ENCODE data around the gene RERE.
"Not testable (repeated sequence)": the region's sequence is repeated elsewhere in the genome, so short reads cannot be mapped to it uniquely, and the experiment has no call there.

RERE gene

DNA sequence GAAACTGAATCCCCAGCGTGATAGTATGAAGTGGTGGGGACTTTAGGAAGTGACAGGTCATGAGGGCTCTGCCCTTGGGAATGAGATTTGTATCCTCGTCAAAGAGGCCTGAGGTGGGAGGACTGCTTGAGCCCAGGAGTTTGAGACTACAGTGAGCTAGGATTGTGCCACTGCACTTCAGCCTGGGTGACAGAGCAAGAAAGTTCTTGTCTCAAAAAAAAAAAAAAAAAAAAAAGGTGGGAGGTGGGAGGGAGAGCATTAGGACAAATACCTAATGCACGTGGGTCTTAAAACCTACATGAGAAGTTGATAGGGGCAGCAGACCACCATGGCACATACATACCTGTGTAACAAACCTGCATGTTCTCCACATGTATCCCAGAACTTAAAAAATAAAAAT lies 24.0 kb upstream of the RERE start:
- no peak for FAIRE-seq

DNA sequence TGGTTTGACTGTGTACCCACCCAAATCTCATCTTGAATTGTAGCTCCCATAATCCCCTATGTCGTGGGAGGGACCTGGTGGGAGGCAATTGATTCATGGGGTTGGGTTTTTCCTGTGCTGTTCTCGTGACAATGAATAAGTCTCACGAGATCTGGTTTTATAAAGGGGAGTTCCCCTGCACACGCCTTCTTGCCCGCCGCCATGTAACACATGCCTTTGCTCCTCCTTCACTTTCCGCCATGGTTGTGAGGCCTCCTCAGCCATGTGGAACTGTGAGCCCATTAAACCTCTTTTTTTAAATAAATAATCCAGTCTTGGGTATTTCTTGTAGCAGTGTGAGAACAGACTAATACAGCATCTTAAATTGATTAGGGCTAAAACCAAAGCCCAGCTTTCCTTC lies 22.6 kb upstream of the RERE start:
- no peak for FAIRE-seq

DNA sequence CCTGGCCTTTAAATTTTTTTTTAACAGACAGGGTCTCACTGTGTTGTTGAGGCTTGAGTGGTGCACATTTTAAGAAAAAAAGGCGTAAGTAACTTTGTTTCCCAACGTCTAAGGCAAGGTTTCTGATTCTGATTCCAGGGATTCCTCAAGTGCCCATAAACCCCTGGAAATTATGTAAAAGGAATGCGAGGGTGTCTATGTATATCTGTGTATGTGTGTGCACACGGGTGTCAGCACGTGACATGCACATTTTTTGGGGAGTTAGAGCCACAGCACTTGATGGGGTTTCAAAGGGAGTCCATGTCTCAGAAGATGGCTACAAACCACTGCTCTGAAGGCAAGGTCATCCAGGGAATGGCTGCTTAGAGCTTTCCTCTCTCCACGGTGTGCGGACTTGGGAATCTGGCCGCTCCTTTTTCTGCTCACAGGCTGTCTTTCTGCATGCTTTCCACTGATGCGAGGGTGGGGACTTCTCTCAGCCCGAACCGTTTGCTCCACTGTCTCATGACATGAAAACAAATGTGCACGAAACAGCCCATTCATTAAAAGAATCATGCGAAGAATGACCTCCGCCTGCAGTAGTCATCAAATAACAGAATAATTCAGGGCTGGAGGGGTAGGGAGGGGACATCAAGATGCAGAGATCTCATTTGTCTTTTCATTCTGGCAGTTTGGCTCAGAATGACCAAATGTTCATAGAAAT lies 18.7 kb upstream of the RERE start:
- FAIRE-seq: no peak

DNA sequence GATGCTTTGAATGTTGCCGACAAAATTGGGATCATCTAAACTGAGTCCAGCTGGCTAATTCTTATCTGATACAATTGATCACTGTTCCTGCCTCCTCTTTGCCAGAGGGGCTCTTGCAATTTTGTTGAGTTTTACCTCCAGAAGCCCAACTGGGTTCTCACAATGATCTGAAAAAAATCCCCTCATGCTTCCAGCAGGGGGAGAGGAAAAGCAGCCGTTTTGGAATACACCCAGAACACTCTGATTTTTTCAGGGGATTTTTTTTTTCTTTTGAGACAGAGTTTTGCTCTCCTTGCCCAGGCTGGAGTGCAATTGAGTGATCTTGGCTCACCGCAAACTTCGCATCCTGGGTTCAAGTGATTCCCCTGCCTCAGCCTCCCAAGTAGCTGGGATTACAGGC lies 13.9 kb upstream of the RERE start:
- FAIRE-seq: no peak

DNA sequence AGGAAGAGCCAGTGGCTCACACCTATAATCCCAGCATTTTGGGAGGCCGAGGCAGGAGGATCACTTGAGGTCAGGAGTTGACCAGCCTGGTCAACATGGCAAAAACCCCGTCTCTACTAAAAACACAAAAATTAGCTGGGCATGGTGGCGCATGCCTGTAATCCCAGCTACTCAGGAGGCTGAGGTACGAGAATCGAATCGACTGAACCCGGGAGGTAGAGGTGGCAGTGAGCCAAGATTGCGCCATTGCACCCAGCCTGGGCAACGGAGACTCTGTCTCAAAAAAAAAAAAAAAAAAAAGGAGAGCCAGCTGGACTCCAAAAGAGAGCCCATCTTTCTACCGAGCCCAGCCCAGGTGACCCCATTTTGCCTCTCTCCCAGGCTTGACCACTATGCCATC lies 13.3 kb upstream of the RERE start:
- FAIRE-seq: not testable (repeated sequence)

DNA sequence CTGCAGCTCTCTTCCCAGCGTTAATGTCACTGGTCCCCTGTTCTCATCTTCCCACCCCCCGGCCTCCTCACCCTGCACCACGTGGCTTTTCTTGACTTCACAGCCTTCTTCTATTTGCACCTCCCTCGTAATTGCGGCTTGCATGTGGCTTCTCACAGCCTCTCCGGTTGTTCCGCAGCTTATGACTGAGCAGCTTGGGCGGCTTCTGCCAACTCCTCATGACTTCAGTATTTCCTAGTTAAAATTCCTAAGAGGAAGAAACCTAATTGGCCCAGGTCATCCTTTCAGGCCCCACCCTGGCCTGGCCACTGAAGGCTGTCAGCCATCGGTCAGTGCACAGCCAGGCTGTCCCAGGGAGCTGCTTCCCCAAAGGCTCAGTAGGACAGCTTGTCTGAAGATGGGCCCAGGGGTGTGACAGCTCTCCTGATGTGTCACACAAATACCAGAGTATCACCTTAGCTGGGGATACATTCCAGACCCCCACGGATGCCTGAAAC lies 8.6 kb upstream of the RERE start:
- no peak for FAIRE-seq

DNA sequence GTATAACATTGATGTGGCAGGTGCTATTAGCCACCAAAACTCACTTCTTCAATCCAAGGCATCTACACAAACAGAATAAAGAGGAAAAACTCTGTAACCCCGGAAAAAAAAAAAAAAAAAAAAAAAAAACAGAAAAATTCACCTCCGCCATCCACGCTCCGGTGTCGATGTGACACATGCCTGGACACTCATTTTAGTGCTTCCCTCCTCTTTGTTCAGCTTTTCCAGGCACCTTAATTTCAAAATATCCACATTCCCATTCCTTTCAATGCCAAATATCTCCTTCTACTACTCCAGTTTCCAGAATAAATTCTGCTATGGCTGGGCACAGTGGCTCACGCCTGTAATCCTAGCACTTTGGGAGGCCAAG lies 5.8 kb upstream of the RERE start:
- FAIRE-seq: no peak

DNA sequence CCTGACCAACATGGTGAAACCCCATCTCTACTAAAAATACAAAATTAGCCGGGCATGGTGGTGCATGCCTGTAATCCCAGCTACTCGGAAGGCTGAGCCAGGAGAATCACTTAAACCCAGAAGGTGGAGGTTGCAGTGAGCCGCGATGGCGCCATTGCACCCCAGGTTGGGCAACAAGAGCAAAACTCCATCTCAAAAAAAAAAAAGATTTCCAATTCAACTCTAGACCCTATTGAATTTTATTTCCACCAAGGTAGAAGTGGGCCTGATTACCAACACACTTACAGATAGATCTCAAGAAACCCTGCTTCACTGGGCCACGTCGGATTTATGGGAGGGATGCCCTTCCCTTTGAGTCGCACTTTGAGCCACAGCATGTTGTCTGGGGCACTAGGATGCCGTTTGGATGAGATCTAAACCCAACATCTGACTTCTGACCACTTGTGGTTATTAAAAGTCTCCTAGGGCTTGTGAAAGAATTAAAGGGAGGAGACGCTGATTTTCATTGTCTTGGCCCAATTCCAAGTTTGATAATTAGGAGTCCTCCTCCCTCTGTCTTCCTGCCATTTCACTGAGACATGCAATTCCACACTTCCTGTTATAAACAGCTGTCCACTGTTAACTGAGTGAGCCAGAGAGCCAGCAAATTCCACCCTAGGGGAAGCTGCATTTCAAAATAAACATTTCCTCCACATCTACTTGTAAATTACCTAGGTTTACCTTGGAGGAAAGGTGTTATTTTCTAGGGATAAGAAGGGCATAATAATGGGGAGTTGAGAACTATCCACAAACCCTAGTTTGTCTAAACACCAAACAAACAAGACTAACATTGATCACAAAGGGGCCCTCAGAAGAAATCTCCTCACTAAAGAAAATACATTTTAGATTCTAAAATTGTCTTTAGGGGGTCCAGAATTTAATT lies 5.2 kb upstream of the RERE start:
- FAIRE-seq: peak; percentile 83

DNA sequence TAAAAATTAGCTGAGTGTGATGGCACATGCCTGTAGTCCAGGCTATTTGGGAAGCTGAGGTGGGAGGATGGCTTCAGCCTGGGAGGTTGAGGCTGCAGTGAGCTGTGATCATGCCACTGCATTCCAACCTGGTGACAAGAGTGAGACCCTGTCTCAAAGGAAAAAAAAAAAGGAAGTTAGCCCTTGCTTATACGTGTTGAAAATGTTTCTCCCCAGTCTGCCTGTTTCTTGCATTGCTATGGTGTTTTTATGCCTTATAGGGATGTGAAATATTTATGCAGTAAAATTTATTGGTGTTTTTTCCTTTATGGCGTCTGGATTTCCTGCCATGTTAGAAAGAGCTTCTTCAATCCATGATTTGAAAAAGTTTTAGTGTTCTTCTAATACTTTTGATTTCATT lies 3.6 kb upstream of the RERE start:
- no peak for FAIRE-seq

DNA sequence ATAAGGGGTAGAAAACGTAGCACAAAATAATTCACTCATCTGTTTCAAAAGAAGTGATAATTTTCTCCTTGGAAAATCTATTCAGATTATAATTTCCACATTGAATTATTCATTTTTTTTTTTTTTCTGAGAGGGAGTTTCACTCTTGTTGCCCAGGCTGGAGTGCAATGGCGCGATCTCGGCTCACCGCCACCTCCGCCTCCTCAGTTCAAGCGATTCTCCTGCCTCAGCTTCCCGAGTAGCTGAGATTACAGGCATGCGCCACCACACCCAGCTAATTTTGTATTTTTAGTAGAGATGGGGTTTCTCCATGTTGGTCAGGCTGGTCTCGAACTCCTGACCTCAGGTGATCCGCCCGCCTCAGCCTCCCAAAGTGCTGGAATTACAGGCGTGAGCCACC lies 1.3 kb upstream of the RERE start:
- not testable (repeated sequence) for FAIRE-seq

DNA sequence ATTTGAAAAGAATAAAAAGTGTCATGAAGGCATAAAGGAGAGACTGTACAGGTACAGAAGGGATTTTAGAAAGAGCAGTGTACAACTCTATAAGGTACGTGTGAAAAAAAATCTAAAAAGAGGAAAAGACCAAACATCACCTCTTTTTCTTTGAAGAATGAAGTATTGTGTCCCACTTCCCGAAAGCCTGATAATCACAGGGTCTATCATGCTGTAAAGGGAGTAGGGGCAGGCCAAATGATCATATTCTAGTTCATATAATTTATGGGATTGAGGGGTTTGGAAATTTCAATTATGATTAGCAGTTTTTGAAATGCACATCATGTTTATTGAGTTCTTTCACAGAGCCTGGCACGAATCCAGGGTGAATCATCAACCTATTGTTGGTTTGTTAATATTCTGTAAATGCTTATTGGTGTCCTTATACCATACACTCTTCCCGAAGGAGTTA lies 910 bp upstream of the RERE start:
- FAIRE-seq: no peak

DNA sequence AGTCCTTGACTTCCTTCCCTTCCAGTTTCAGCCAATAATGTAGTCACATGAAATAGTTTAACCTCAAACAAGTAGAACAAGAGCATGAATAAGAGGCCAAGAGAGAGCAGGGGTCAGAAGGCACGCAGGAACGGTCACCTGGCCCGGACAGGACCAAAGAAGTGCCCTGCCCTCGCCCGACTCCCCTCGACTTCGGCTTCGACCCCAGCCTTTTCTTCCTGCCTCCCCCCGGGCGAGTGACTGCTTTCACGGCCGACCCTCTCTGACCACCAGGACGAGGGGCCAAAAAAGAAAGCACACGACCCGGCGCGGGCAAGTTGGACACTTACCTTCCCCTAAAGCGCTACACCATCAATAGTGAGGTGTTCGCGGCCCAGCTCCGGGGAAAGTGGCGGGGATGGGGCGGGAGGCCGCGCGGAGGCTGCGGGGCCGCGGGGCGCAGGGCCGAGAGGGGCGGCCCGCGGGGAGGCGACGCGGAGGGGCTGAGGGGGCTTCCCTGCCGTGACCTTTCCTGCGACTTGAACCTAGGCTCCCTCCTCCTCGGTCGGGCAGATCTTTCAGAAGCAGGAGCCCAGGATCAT lies 519 bp downstream of the RERE start:
- no peak for FAIRE-seq

DNA sequence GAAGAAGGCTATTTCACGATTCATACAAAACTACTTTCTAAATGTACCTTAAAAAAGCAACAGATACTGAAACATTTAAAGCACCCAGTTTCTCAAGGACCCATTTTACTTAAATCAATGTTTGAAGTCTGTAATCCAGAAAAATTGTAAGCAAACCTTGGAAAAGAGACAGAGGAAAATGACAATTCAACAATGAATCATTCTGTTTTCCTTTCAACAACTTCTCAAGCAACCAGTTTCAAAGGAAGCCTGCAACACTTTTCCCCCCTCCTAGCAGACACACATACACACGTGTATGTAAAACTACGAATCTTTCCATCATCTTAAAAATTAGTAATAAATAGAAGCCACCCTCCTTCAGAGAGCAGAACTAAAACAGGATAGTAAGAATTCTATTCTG lies 1.2 kb downstream of the RERE start:
- FAIRE-seq: no peak

DNA sequence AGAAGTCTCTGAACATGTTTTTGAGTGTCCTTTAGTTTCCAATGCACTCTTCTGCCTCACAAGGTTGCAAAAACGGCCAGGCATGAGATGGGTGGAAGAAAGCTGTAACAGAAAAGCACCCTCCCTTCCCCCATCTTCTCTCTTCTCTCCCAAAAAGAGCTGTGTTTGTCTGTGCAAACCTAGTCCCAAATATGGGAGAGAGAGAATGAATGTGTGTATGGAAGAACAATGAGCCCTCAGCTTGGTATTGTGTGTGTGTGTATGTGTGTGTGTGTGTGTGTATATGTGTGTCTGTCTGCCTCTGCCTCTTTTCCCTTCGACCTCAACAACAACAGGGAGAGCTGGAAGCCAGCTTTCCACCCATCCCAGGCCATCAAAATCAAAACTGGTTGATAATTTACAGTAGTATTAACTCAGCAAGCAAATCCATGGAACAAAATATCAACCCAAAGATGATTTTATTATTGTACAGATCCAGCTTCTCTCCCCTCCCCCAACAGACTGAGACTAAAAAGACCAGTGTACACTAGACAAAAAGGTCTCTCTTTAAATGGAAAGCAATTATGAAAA lies 1.8 kb downstream of the RERE start:
- FAIRE-seq: no peak

DNA sequence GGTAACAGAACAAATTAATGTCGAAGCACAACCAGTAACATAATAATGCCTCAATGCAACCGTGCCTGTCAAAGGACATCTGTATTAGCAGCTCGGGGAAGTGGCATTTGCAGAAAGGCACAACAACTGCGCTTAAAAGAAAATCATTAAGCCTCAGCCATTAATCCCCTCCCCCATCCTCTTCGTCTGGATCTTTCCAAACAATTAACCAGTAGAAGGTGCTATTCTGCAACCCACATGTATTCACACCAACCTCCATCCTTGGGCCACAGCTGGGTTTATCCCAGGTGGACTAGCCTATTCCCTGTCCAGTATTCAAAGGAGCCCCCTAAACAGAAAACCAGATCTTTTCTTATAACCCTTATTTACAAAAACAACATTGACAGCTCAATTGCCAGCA lies 2.6 kb downstream of the RERE start:
- no peak for FAIRE-seq

DNA sequence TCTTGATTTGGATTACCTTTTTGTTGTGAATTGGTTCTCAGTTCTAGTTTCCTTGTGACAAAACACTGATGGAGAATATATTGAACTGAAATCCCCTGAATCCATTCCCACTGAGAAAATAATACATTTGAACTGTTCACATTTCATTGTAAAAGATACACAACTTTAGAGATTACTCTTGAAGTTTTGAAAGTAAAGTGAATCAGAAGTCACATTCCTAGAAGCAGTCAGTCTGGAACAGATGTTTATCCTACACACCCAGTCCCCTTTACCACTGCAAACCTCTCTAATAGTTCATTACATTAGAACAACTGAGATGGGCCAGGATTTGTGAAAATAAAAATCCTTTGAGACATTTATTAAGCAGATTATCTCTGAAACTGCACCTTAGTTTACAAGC lies 3.4 kb downstream of the RERE start:
- FAIRE-seq: no peak

DNA sequence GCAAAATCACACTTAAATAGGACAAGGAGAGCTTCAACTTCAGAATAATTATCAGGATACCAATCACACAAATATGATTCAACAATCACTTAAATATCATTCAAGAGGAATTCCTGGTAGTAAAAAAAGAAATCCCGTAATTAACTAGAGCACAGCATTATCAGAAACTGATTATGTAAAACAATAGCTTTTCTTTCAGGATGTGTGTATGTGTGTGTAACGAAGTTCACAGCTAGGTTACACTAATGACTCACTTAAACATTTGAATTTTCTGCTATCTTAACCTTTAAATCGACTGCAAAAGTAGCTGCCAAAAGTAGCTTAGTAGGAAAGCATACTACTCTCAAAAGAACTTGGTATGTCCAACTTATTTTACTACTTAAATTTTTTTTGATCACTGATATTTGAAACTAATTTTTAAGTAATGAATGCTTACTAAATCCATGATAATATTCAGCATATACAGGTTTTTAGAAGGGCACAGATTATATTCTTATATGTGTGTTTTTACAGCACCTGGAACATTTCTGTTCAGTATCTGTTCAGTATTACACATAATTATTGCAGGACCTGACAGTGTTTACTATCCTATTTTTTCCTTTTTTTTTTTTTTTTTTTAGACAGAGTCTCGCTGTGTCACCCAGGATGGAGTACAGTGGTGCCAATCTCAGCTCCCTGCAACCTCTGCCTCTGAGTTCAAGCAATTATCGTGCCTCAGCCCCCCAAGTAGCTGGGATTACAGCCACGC lies 4.2 kb downstream of the RERE start:
- FAIRE-seq: no peak

DNA sequence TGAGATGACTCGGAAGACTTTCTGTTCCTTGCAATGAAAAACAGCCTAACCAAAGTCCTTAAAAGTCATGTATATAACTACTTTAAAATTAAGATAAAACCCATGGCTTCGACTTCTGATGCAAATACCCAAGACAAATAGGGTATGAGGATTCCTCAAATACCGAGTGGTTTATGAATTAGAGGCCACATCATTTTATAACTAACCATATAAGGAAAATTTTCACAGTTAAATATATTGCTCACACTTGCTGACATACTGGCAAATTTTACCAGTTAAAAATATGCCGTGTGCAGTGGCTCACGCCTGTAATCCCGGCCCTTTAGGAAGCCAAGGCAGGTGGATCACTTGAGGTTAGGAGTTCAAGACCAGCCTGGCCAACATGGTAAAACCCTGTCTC lies 5.4 kb downstream of the RERE start:
- FAIRE-seq: no peak

DNA sequence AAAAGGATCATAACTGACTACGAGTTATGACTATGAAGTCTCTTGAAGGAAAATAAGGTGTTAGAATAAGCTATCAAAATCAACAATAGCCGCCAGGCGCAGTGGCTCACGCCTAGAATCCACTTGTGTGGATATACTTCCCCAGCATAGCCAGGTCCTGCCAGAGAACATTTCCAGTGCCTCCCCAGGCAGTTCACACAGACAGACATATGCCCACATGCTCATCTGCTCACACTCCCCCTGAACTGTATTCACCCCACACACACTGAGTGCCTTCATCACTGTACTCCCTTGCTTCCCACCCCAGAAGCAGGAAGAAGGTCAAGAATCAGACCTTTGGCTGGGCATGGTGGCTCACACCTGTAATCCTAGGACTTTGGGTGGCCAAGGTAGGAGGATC lies 6.5 kb downstream of the RERE start:
- no peak for FAIRE-seq

DNA sequence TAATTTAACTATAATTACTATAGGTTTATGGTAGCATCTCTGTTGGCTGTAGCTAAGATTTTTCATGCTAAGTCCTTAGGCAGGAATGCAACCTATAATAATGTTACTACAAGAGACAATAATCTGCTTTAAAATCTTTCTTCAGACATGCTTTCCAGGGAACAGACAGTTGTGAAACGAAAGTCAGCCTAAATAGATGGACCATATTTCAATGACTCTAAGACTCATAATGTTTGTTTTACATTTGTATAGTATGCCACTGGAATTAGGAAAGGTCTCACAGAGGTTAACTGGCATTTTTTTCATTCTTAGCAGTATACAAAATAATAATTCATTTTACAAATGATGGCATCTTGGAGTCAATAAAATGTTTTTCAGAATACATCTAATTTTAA lies 8.1 kb downstream of the RERE start:
- no peak for FAIRE-seq

DNA sequence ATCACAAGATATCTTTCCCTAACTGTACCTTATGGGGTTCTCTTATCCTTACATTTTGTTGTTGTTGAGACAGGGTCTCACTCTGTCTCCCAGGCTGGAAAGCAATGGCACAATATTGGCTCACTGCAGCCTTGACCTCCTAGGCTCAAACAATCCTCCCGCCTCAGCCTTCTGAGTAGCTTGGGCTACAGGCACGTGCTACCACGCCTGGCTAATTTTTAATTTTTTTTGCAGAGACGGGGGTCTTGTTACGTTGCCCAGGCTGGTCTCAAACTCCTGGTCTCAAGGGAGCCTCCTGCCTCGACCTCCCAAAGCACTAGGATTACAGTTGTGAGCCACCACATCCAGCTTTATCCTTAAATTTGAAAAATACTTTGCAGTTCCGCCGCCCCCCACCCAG lies 10.4 kb downstream of the RERE start:
- FAIRE-seq: no peak

DNA sequence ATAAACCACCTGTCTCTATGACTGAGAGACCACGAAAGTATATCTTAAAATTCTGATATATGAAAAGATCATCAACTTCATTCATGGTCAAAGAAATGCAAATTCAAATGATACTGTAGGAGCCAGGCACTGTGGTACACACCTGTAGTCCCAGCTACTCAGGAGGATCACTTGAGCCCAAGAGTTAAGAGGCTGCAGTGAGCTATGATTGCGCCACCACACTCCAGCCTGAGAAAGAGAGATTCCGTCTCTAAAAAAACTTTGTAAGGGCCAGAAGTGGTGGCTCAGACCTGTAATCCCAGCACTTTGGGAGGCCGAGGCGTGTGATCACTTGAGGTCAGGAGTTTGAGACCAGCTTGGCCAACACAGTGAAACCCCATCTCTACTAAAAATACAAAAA lies 17.0 kb downstream of the RERE start:
- FAIRE-seq: no peak

DNA sequence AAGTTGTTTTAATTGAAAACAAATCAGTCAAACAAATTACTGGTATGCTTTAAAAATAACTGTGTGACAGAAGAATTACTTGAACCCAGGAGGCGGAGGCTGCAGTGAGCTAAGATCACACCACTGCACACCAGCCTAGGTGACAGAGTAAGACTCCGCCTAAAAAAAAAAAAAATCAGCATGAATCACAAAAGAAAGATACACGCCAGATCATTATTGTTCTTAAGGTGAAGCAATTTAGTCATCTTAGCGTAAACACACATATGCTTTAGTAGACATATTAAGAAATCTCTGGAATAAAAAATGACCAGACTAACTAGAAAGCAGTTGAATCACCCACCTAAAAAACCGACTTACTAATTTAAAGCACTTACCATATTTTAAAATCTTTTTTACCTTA lies 20.2 kb downstream of the RERE start:
- FAIRE-seq: no peak
